HG02973 (cell line): ENCODE results near the gene CTRL.

Source experiments
- ATAC-seq: cut with Tn5 transposase; IDR thresholded peaks from one replicate; pipeline ENCODE4 v1.9.1; 2021; ENCODE audit warnings: moderate library complexity; ENCODE audit not compliant: unreplicated experiment

Gene CTRL

GRCh38 chr16:67892899-67893742 is 38.5 kb downstream of the CTRL start, which contains the start of gene PSKH1:
Gene PSKH1 (plus strand): TSS chr16:67893254. CDS start chr16:67908750, 15,496 bp downstream.
- peak; percentile 86 for ATAC-seq

- no peak for ATAC-seq
Observed at GRCh38 chr16:67892375-67892774, 39.3 kb downstream of the CTRL start.

- no peak for ATAC-seq
Observed at GRCh38 chr16:67888331-67888730, 43.3 kb downstream of the CTRL start.

GRCh38 chr16:67886387-67886786 is 45.3 kb downstream of the CTRL start:
- no peak for ATAC-seq

- no peak for ATAC-seq
Observed at GRCh38 chr16:67885976-67886375, 45.7 kb downstream of the CTRL start.

- ATAC-seq = no peak
Observed at GRCh38 chr16:67885545-67885944, 46.1 kb downstream of the CTRL start.

DNA sequence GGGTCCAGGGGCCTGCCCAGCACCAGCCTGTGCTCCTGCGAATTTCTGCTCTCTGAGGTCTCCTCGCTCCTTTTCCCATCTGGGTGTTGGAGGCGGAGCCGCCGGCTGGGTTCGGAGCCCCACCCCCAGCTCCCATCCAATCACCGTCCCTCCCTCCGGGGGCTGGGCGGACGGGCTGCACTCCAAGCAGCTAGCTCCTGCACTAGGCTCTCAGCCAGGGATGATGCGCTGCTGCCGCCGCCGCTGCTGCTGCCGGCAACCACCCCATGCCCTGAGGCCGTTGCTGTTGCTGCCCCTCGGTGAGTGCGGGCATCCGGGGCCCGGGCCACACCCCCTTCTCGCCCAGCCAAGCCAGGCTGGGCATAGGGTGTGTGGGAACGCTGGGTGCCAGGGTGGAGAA is 47.0 kb downstream of the CTRL start, which contains the start of gene NRN1L:
Gene NRN1L, plus strand, starts transcription at position 202 of the 400 bp plus-strand sequence. Its CDS starts 19 bp downstream, at position 221.
- no peak for ATAC-seq

- no peak for ATAC-seq
Observed at GRCh38 chr16:67883872-67884261, 47.8 kb downstream of the CTRL start.

GRCh38 chr16:67883146-67883871 is 48.4 kb downstream of the CTRL start:
- ATAC-seq = no peak

GRCh38 chr16:67882374-67883145 is 49.1 kb downstream of the CTRL start:
- ATAC-seq = no peak

- ATAC-seq = no peak
Observed at GRCh38 chr16:67881621-67882161, 50.0 kb downstream of the CTRL start.

GRCh38 chr16:67880584-67880983 is 51.1 kb downstream of the CTRL start:
- ATAC-seq = no peak

DNA sequence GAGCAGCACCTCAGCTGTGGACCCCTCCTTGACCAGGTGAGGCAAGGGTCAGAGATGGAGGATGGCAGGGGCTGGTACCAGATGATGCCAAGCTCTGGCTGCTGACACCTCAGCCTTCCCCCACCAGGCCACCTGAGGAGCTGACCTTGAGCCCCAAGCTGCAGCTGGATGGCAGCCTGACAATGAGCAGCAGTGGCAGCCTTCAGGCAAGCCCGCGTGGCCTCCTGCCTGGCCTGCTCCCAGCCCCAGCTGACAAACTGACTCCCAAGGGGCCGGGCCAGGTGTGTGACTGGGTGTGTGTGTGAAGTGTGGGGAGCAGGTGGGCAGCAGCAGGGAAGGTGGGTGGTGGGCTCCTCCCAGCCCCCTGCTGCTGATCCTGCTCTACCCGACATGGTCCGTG is 51.7 kb downstream of the CTRL start:
- ATAC-seq = no peak
